GM13977 (cell line): ENCODE results near the gene CENATAC.
"Not testable (repeated sequence)": the region's sequence is repeated elsewhere in the genome, so short reads cannot be mapped to it uniquely, and the experiment has no call there.

ENCODE experiments used
- DNase-seq: peaks from one replicate; pipeline ENCODE4 v3.0.0; 2012; ENCODE audit warnings: low spot score
- in situ Hi-C: fragments of 300-500 bp; cut with MboI; formaldehyde crosslinking; loops from one replicate; pipeline ENCODE4 v1.12.0; 2022; ENCODE audit warnings: low sequenced_read_pairs, low pct_unique_long_range_greater_than_20kb, mixed read lengths, inconsistent platforms; ENCODE audit not compliant: unreplicated experiment
- TF ChIP-seq, protein P1 (sequence below): IDR thresholded peaks from 2 replicates; pipeline ENCODE4 v1.5.1; 2012; ENCODE audit warnings: mild to moderate bottlenecking, control low read depth; ENCODE audit not compliant: insufficient read depth; ENCODE audit errors: extremely low read depth, missing control alignments

Gene CENATAC

GRCh38 chr11:119030329-119031047 lies 32.5 kb downstream of the CENATAC start, which contains the start of gene SLC37A4:
SLC37A4 (minus strand) TSS chr11:119030877.
- in situ Hi-C loops = no loop called here
- TF ChIP-seq, protein P1, sequence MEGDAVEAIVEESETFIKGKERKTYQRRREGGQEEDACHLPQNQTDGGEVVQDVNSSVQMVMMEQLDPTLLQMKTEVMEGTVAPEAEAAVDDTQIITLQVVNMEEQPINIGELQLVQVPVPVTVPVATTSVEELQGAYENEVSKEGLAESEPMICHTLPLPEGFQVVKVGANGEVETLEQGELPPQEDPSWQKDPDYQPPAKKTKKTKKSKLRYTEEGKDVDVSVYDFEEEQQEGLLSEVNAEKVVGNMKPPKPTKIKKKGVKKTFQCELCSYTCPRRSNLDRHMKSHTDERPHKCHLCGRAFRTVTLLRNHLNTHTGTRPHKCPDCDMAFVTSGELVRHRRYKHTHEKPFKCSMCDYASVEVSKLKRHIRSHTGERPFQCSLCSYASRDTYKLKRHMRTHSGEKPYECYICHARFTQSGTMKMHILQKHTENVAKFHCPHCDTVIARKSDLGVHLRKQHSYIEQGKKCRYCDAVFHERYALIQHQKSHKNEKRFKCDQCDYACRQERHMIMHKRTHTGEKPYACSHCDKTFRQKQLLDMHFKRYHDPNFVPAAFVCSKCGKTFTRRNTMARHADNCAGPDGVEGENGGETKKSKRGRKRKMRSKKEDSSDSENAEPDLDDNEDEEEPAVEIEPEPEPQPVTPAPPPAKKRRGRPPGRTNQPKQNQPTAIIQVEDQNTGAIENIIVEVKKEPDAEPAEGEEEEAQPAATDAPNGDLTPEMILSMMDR = peak; percentile 87
- peak; percentile 98 for DNase-seq

DNA sequence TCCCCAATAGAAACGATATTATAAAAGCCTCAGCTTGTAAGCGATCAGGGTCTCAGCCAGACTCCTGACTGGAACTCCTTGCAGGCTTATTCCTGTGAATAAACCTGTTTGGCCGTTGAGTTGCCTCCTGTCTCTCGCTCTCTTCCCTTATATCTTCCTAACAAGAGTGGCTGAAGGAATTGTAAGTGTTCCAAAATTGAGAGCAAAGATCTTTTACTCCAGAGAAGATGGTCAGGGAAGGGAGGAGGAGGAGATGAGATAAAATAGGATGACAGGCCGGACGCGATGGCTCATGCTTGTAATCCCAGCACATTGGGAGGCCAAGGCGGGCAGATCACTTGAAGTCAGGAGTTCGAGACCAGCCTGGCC lies 34.0 kb downstream of the CENATAC start:
- no peak for DNase-seq
- TF ChIP-seq, protein P1 = no peak
- in situ Hi-C loops = no loop called here

DNA sequence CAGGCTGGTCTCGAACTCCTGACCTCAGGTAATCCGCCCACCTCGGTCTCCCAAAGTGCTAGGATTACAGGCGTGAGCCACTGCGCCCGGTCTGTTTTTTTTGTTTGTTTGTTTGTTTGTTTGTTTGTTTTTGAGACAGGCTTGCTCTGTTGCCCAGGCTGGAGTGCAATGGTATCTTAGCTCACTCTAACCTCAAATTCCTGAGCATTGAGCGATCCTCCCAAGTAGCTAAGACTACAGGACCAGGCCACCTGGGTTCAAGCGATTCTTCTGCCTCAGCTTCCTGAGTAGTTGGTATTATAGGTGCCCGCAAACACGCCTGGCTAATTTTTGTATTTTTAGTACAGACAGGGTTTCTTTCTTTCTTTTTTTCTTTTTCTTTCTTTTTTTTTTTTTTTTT lies 35.5 kb downstream of the CENATAC start:
- DNase-seq, in situ Hi-C loops: not testable (repeated sequence)

DNA sequence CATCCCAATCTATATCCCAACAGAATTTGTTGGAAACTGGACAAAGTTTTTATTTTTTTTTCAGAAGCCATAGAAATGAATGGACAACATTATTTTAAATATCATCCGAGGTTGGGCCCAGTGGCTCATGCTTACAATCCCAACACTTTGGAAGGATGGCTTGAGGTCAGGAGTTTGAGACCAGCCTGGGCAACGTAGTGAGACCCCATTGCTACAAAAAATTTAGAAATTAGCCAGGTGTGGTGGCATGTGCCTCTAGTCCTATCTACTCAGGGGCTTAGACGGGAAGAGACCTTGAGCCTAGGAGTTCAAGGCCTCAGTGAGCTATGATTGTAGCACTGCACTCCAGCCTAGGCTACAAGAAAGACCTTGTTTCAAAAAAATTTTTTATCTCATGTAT lies 36.9 kb downstream of the CENATAC start:
- TF ChIP-seq, protein P1 = no peak
- in situ Hi-C loops = no loop called here

GRCh38 chr11:119038884-119039283 lies 40.9 kb downstream of the CENATAC start:
- TF ChIP-seq, protein P1 = no peak
- DNase-seq = no peak
- in situ Hi-C loops = no loop called here

More for the DNA sequence above, 36.9 kb downstream of the CENATAC start:
- DNase-seq = no peak

DNA sequence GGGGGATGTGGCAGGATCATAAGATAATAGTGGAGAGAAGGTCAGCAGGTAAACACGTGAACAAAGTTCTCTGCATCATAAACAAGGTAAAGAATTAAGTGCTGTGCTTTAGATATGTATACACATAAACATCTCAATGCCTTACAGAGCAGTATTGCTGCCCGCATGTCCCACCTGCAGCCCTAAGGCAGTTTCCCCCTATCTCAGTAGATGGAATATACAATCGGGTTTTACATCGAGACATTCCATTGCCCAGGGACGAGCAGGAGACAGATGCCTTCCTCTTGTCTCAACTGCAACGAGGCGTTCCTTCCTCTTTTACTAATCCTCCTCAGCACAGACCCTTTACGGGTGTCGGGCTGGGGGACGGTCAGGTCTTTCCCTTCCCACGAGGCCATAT lies 41.5 kb downstream of the CENATAC start:
- DNase-seq, in situ Hi-C loops: not testable (repeated sequence)

DNA sequence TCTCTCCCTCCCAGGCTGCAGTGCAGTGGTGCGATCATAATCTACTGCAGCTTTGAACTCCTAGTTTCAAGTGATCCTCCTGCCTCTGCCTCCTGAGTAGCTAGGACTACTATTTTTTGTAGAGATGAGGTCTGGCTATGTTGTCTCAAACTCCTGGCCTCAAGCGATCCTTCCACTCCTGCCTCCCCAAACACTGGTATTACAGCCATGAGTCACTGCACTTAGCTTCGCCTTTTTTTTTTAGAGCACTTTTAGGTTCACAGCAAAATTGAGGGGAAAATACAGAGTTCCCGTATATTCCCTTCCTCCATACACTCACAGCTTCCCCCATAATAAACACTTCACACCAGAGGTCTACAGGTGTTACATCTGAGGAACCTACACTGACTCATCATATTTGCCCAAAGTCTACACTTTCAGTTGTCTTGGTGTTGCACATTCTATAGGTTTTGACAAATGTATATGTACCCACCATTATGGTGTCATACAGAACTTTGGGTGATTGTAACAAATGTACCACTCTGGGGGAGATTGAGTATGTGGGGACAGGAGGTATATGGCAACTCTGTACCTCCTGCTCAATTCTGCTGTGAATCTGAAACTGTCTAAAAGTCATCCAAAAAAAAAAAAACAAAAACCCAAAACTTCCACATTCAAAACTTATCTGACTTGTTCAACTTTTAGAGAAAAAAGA lies 44.0 kb downstream of the CENATAC start:
- TF ChIP-seq, protein P1 = no peak
- no peak for DNase-seq
- in situ Hi-C loops = no loop called here
